Brain pericyte (primary cell): ENCODE results near the gene RGL1.

Experiments
- DNase-seq: peaks from one replicate; pipeline ENCODE4 v3.0.0-alpha.2; 2012; ENCODE audit warnings: low read depth, low spot score

The RGL1 gene

GRCh38 chr1:183887826-183888819 is 83.2 kb downstream of the RGL1 start:
- peak; percentile 55 for DNase-seq

- DNase-seq: no peak
Measured at GRCh38 chr1:183889095-183889494, 84.2 kb downstream of the RGL1 start.

GRCh38 chr1:183891158-183891856 is 86.4 kb downstream of the RGL1 start:
- DNase-seq: no peak

GRCh38 chr1:183892351-183892793 is 87.5 kb downstream of the RGL1 start:
- no peak for DNase-seq

GRCh38 chr1:183893561-183894289 is 88.8 kb downstream of the RGL1 start:
- DNase-seq: no peak

- DNase-seq: no peak
Measured at GRCh38 chr1:183894290-183894565, 89.3 kb downstream of the RGL1 start.

GRCh38 chr1:183896466-183897048 is 91.6 kb downstream of the RGL1 start:
- no peak for DNase-seq

- no peak for DNase-seq
Measured at GRCh38 chr1:183898001-183898396, 93.1 kb downstream of the RGL1 start.

GRCh38 chr1:183898610-183899009 is 93.7 kb downstream of the RGL1 start:
- no peak for DNase-seq

GRCh38 chr1:183901748-183902330 is 96.9 kb downstream of the RGL1 start:
- no peak for DNase-seq

GRCh38 chr1:183903101-183903500 is 98.2 kb downstream of the RGL1 start:
- DNase-seq: no peak

- DNase-seq: no peak
Measured at GRCh38 chr1:183905508-183906113, 100.7 kb downstream of the RGL1 start.

GRCh38 chr1:183907070-183907469 is 102.2 kb downstream of the RGL1 start:
- DNase-seq: no peak

GRCh38 chr1:183908079-183908478 is 103.2 kb downstream of the RGL1 start:
- no peak for DNase-seq

- no peak for DNase-seq
Measured at GRCh38 chr1:183909672-183910071, 104.8 kb downstream of the RGL1 start.

- no peak for DNase-seq
Measured at GRCh38 chr1:183910845-183911244, 105.9 kb downstream of the RGL1 start.

GRCh38 chr1:183911285-183911684 is 106.4 kb downstream of the RGL1 start:
- DNase-seq: no peak

GRCh38 chr1:183912265-183912886 is 107.5 kb downstream of the RGL1 start:
- no peak for DNase-seq

GRCh38 chr1:183913567-183913993 is 108.7 kb downstream of the RGL1 start:
- no peak for DNase-seq

GRCh38 chr1:183914276-183914675 is 109.4 kb downstream of the RGL1 start:
- no peak for DNase-seq

GRCh38 chr1:183914891-183915290 is 110.0 kb downstream of the RGL1 start:
- DNase-seq: no peak
